AG20443 (cell line): Measurements from ENCODE around the gene ERVH48-1.
"Not testable (repeated sequence)": the region's sequence is repeated elsewhere in the genome, so short reads cannot be mapped to it uniquely, and the experiment has no call there.

ENCODE experiments used
- DNase-seq: peaks from one replicate; pipeline ENCODE4 v3.0.0; 2012; ENCODE audit warnings: low spot score, mixed read lengths

ERVH48-1 gene

GRCh38 chr21:42908484-42908883 is 16.9 kb downstream of the ERVH48-1 start:
- DNase-seq: not testable (repeated sequence)

GRCh38 chr21:42906233-42906632 is 19.2 kb downstream of the ERVH48-1 start:
- DNase-seq: no peak

GRCh38 chr21:42905195-42905594 is 20.2 kb downstream of the ERVH48-1 start:
- DNase-seq: no peak

- no peak for DNase-seq
Measured at GRCh38 chr21:42903817-42904216, 21.6 kb downstream of the ERVH48-1 start.

GRCh38 chr21:42900446-42900845 is 25.0 kb downstream of the ERVH48-1 start:
- DNase-seq: no peak

GRCh38 chr21:42892931-42893755 is 32.3 kb downstream of the ERVH48-1 start, which contains the start of gene NDUFV3:
NDUFV3 (plus strand) TSS chr21:42893309; CDS start chr21:42893334, 25 bp downstream.
- DNase-seq: peak; percentile 100

GRCh38 chr21:42892582-42892930 is 32.9 kb downstream of the ERVH48-1 start:
- no peak for DNase-seq

GRCh38 chr21:42887326-42887725 is 38.1 kb downstream of the ERVH48-1 start:
- no peak for DNase-seq

GRCh38 chr21:42883921-42884320 is 41.5 kb downstream of the ERVH48-1 start:
- no peak for DNase-seq

- DNase-seq: no peak
Measured at GRCh38 chr21:42880352-42880751, 45.1 kb downstream of the ERVH48-1 start.

- peak; percentile 100 for DNase-seq
Measured at GRCh38 chr21:42878993-42879787, 46.2 kb downstream of the ERVH48-1 start, which contains the start of gene WDR4. WDR4 (minus strand) TSS chr21:42879539; CDS start chr21:42879495, 44 bp downstream.

- no peak for DNase-seq
Measured at GRCh38 chr21:42878678-42878992, 46.8 kb downstream of the ERVH48-1 start.

- DNase-seq: not testable (repeated sequence)
Measured at GRCh38 chr21:42875811-42876210, 49.6 kb downstream of the ERVH48-1 start.

GRCh38 chr21:42873096-42873495 is 52.3 kb downstream of the ERVH48-1 start:
- DNase-seq: peak; percentile 3

GRCh38 chr21:42868196-42868595 is 57.2 kb downstream of the ERVH48-1 start:
- DNase-seq: no peak
